PC-9 (cell line): ENCODE results near the gene TPD52L1.

Experiments
- EZH2 ChIP-seq: fragments of 200-600 bp; sonication (generic); IDR thresholded peaks from 2 replicates; pipeline ENCODE4 v1.8.0; 2017; ENCODE audit warnings: antibody characterized with exemption, low read depth
- TF ChIP-seq, protein P1 (sequence below): fragments of 200-600 bp; sonication (generic); conservative IDR thresholded peaks from 2 replicates; pipeline ENCODE4 v1.6.1; 2017; ENCODE audit warnings: mixed run types, antibody characterized with exemption, mild to moderate bottlenecking, moderate library complexity

DNA sequence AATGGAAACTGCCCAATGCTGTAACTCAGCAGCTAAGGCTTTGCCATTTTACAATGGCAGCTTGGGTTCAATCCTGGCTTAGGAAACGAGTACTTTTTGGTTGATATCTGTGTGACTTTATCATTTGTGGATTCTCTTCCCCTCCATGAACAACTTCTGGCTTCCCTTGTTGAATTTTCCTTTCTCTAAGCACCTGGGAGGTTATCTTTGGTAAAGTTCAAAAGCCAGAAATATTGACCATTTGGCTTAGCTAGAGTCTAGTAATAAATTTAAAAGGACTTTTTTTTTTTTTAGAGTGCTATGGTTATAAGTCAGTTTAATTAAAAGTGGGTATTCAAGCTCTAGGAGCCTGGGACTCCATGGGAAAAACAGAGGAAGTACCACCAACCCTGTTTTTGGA, 31.7 kb upstream of the TPD52L1 start:
- TF ChIP-seq EZH2 = no peak
- TF ChIP-seq, protein P1, sequence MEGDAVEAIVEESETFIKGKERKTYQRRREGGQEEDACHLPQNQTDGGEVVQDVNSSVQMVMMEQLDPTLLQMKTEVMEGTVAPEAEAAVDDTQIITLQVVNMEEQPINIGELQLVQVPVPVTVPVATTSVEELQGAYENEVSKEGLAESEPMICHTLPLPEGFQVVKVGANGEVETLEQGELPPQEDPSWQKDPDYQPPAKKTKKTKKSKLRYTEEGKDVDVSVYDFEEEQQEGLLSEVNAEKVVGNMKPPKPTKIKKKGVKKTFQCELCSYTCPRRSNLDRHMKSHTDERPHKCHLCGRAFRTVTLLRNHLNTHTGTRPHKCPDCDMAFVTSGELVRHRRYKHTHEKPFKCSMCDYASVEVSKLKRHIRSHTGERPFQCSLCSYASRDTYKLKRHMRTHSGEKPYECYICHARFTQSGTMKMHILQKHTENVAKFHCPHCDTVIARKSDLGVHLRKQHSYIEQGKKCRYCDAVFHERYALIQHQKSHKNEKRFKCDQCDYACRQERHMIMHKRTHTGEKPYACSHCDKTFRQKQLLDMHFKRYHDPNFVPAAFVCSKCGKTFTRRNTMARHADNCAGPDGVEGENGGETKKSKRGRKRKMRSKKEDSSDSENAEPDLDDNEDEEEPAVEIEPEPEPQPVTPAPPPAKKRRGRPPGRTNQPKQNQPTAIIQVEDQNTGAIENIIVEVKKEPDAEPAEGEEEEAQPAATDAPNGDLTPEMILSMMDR = no peak
